GM12864 (cell line): ENCODE data around the gene SCFD2.

ENCODE experiments used
- DNase-seq: peaks from one replicate; pipeline ENCODE4 v3.0.0-alpha.2; 2011; ENCODE audit warnings: low read depth
- H3K4me3 ChIP-seq: 2 replicates; pipeline ENCODE4 v1.5.1; 2011; ENCODE audit warnings: mild to moderate bottlenecking, low read depth, low read length, control low read depth
- CTCF ChIP-seq: IDR thresholded peaks from 2 replicates; pipeline ENCODE4 v1.5.1; 2011; ENCODE audit warnings: low read depth, mild to moderate bottlenecking, moderate library complexity, low read length, control low read depth, inconsistent platforms; ENCODE audit errors: missing control alignments

Gene SCFD2

GRCh38 chr4:52968691-52969090 lies 397.2 kb downstream of the SCFD2 start:
- DNase-seq: no peak
- no peak for TF ChIP-seq CTCF
- H3K4me3 ChIP-seq: no peak overlapping the region

GRCh38 chr4:52968241-52968640 lies 397.6 kb downstream of the SCFD2 start:
- TF ChIP-seq CTCF: no peak
- no peak overlapping the region for H3K4me3 ChIP-seq
- no peak for DNase-seq

GRCh38 chr4:52966781-52967180 lies 399.1 kb downstream of the SCFD2 start:
- no peak for TF ChIP-seq CTCF
- DNase-seq: no peak
- no peak overlapping the region for H3K4me3 ChIP-seq

- TF ChIP-seq CTCF: no peak
- no peak overlapping the region for H3K4me3 ChIP-seq
- DNase-seq: no peak
Measured at GRCh38 chr4:52966172-52966571, 399.7 kb downstream of the SCFD2 start.

GRCh38 chr4:52964561-52965101 lies 401.2 kb downstream of the SCFD2 start:
- no peak for DNase-seq
- no peak for TF ChIP-seq CTCF
- no peak overlapping the region for H3K4me3 ChIP-seq

- TF ChIP-seq CTCF: no peak
- DNase-seq: no peak
Measured at GRCh38 chr4:52964011-52964410, 401.9 kb downstream of the SCFD2 start.

GRCh38 chr4:52962721-52963120 lies 403.1 kb downstream of the SCFD2 start:
- no peak overlapping the region for H3K4me3 ChIP-seq
- TF ChIP-seq CTCF: no peak

More at GRCh38 chr4:52964011-52964410, 401.9 kb downstream of the SCFD2 start:
- no peak overlapping the region for H3K4me3 ChIP-seq

More at GRCh38 chr4:52962721-52963120, 403.1 kb downstream of the SCFD2 start:
- DNase-seq: no peak
